Tibial artery (tissue), 4 donors: ENCODE data around the gene PCSK5.

Source experiments
- DNase-seq, 2 donors: peaks; one replicate each; pipeline ENCODE4 v3.0.0-alpha.2; 2019
- H3K27ac ChIP-seq, 2 donors: fragments of 200-600 bp; sonication (generic) in 1 of 2; 1 replicate in 1 of 2; 2 replicates in 1 of 2; pipeline ENCODE4 v1.5.1; 2018 to 2019; ENCODE audit warnings: mild to moderate bottlenecking in 1 of 2
- H3K27me3 ChIP-seq, 2 donors: fragments of 200-600 bp; sonication (generic) in 1 of 2; one replicate each; pipeline versions ENCODE4 v1.5.1 to v1.6.0; 2016 to 2019
- H3K36me3 ChIP-seq, 3 donors: fragments of 200-600 bp; sonication (generic) in 2 of 3; one replicate each; pipeline ENCODE4 v1.5.1; 2016 to 2019; ENCODE audit warnings: mild to moderate bottlenecking in 2 of 3
- H3K4me1 ChIP-seq, 4 donors: fragments of 200-600 bp; sonication (generic) in 2 of 4; 1 replicate in 3 of 4; 2 replicates in 1 of 4; pipeline ENCODE4 v1.5.1; 2016 to 2019
- H3K4me3 ChIP-seq, 2 donors: fragments of 200-600 bp; sonication (generic) in 1 of 2; 1 replicate in 1 of 2; 2 replicates in 1 of 2; pipeline ENCODE4 v1.5.1; 2018 to 2019; ENCODE audit warnings: mild to moderate bottlenecking in 2 of 2
- H3K9me3 ChIP-seq, 3 donors: fragments of 200-600 bp; sonication (generic) in 1 of 3; one replicate each; pipeline ENCODE4 v1.5.1; 2016 to 2019
- intact Hi-C: fragments of 100-400 bp; cut with DNase I; formaldehyde crosslinking; loops from one replicate; pipeline ENCODE4 v1.15.0; 2023; ENCODE audit warnings: low total_unique reads
- TF ChIP-seq, protein P1 (sequence below), 2 experiments: fragments of 200-600 bp in 1 of 2; fragments of 450-650 bp in 1 of 2; IDR thresholded peaks; one replicate each; pipeline ENCODE4 v1.5.1; 2017 to 2019; ENCODE audit warnings: antibody characterized with exemption in 2 of 2, mild to moderate bottlenecking in 1 of 2, moderate library complexity in 1 of 2

PCSK5 gene

DNA sequence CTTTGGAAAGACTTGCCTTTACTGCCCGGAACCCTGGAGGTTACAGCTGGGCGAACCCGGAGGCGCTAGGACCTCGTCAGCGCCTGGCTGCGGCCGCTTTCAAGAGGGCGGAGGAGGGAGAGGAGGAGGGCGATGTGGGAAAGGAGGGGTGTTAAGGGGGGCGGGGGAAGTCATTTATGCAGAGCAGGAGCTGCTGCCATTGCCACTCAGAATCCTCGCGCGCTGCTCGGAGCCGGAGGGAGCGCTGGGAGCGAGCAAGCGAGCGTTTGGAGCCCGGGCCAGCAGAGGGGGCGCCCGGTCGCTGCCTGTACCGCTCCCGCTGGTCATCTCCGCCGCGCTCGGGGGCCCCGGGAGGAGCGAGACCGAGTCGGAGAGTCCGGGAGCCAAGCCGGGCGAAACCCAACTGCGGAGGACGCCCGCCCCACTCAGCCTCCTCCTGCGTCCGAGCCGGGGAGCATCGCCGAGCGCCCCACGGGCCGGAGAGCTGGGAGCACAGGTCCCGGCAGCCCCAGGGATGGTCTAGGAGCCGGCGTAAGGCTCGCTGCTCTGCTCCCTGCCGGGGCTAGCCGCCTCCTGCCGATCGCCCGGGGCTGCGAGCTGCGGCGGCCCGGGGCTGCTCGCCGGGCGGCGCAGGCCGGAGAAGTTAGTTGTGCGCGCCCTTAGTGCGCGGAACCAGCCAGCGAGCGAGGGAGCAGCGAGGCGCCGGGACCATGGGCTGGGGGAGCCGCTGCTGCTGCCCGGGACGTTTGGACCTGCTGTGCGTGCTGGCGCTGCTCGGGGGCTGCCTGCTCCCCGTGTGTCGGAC, at the start of gene PCSK5:
Gene PCSK5 (plus strand): TSS at position 202 of the 805 bp plus-strand sequence. CDS start 509 bp downstream, at position 711.
- intact Hi-C loops: no loop called here
- Histone ChIP-seq H3K27me3 (no peaks in the 10 kb centered on the region), H3K4me1 (peaks cover 0 to 33% (median 13%) of the 10 kb centered on the region in 4 donors), H3K9me3 (no peaks in the 10 kb centered on the region), H3K4me3 (peak within 1 kb of the TSS; percentile 74 to 76), H3K36me3 (no peaks in the 10 kb centered on the region), H3K27ac (peak within 1 kb of the TSS; percentile 90 to 91)
- DNase-seq: peak; percentile 94 to 96
- TF ChIP-seq, protein P1, sequence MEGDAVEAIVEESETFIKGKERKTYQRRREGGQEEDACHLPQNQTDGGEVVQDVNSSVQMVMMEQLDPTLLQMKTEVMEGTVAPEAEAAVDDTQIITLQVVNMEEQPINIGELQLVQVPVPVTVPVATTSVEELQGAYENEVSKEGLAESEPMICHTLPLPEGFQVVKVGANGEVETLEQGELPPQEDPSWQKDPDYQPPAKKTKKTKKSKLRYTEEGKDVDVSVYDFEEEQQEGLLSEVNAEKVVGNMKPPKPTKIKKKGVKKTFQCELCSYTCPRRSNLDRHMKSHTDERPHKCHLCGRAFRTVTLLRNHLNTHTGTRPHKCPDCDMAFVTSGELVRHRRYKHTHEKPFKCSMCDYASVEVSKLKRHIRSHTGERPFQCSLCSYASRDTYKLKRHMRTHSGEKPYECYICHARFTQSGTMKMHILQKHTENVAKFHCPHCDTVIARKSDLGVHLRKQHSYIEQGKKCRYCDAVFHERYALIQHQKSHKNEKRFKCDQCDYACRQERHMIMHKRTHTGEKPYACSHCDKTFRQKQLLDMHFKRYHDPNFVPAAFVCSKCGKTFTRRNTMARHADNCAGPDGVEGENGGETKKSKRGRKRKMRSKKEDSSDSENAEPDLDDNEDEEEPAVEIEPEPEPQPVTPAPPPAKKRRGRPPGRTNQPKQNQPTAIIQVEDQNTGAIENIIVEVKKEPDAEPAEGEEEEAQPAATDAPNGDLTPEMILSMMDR (IDR thresholded peaks at IDR 0.05): peak; percentile 10 to 16

DNA sequence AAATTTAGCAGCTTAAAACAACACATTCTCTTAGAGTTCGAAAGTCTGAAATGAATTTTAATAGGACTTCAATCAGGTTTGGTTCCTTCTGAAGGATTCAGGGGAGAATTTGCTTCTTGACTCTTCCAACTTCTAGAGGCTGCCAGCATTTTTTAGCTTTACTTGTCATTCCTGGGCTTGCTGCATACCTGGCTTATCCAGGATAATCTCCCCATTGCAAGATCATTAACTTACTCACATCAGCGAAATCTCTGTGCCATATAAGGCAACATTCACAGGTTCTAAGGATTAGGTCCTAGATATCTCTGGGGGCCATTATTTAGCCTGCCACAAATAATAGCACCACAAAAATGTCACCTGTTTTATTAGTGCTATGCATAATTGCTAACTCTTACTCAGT, 46.2 kb upstream of the PCSK5 start:
- Histone ChIP-seq H3K4me3 (no peak overlapping the region), H3K9me3 (peaks cover 0 to 5% (median 0%) of the 10 kb centered on the region in 3 donors), H3K27me3 (no peaks in the 10 kb centered on the region), H3K4me1 (peaks cover 0 to 4% (median 0%) of the 10 kb centered on the region in 4 donors), H3K36me3 (no peaks in the 10 kb centered on the region), H3K27ac (no peak overlapping the region)
- TF ChIP-seq, protein P1 (IDR thresholded peaks at IDR 0.05): no peak
- intact Hi-C loops: no loop called here
- DNase-seq: no peak

DNA sequence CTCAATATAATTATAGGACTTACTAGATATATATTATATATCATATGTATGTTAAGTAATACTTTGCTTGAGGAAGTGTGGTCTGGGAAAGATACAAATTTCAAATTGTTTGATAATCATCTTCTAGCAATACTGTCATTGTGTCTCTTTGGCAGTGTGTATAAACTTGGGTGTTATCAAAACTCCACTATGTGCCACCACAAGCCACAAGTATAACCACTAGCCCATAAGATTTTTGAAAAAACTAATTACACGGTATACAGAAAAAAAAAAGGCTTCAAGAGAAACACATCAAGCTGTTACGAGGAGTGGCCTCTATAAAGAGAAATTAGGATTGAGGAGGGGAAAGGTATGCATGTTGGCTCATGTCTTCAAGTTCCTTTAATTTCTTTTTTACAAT, 44.7 kb upstream of the PCSK5 start:
- peaks cover 0 to 4% (median 0%) of the 10 kb centered on the region in 4 donors for H3K4me1 ChIP-seq
- no peaks in the 10 kb centered on the region for H3K27me3 ChIP-seq
- H3K36me3 ChIP-seq: no peaks in the 10 kb centered on the region
- TF ChIP-seq, protein P1 (IDR thresholded peaks at IDR 0.05): no peak
- no peak overlapping the region for H3K4me3 ChIP-seq
- DNase-seq: no peak
- no peak overlapping the region for H3K27ac ChIP-seq
- H3K9me3 ChIP-seq: peaks cover 0 to 5% (median 0%) of the 10 kb centered on the region in 3 donors
- intact Hi-C loops: no loop called here

DNA sequence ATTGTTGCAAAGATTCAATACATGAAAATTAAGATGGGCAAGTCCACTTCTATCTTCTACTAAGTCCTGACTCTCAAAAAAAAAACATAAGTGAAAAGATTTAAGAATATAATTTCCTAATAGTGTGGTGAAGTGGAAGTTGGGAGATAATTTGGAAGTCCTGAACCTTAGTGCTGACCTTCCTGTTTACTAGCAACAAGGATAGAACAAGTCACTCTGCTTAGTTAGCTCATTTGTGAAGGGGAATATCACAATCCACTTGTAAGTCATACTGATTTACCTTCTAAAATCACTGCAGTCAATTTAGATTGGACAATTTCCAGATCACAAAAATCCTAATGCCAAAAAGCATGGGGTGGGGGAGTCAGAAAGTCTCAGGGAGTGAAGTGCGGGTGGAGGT, 43.4 kb upstream of the PCSK5 start:
- H3K9me3 ChIP-seq: peaks cover 0 to 5% (median 0%) of the 10 kb centered on the region in 3 donors
- H3K36me3 ChIP-seq: no peaks in the 10 kb centered on the region
- TF ChIP-seq, protein P1 (IDR thresholded peaks at IDR 0.05): no peak
- H3K27me3 ChIP-seq: no peaks in the 10 kb centered on the region
- intact Hi-C loops: no loop called here
- no peak overlapping the region for H3K27ac ChIP-seq
- H3K4me3 ChIP-seq: no peak overlapping the region
- H3K4me1 ChIP-seq: peaks cover 0 to 4% (median 0%) of the 10 kb centered on the region in 4 donors
- DNase-seq: no peak

DNA sequence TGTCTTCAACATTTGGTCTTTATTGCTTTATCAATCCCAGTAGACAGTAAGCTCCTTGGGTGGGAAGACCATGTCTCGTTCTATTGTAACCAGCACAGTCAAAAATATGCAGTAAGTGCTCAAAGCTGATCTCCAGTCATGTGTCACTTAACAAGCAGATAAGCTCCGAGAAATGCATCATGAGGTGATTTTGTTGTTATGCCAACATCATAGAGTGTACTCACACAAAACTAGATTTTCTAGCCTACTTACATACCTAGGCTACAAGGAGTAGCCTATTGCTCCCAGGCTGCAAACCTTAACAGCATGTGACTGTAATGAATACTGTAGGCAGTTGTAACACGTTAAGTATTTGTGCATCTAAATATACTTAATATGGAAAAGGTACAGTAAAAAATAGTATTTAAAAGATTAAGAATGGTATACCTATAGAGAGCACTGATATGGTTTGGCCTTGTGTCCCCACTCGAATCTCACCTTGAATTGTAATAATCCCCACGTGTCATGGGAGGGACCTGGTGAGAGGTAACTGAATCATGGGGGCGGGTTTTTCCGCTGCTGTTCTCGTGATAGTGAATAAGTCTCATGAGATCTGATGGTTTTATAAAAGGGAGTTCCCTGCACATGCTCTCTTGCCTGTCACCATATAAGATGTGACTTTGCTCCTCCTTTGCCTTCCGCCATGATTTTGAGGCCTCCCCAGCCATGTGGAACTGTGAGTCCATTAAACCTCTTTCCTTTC, 39.8 kb upstream of the PCSK5 start:
- no peaks in the 10 kb centered on the region for H3K36me3 ChIP-seq
- DNase-seq: no peak
- H3K4me1 ChIP-seq: peaks cover 0 to 10% (median 0%) of the 10 kb centered on the region in 4 donors
- H3K9me3 ChIP-seq: no peaks in the 10 kb centered on the region
- intact Hi-C loops: no loop called here
- no peak overlapping the region for H3K27ac ChIP-seq
- H3K27me3 ChIP-seq: no peaks in the 10 kb centered on the region
- TF ChIP-seq, protein P1 (IDR thresholded peaks at IDR 0.05): no peak
- H3K4me3 ChIP-seq: no peak overlapping the region
